ENCODE data around the gene MOSPD3.
A peak's percentile ranks its signal among the peaks of the same experiment; 100 is the strongest.
"Not testable (repeated sequence)": the region's sequence is repeated elsewhere in the genome, so short reads cannot be mapped to it uniquely, and the experiment has no call there.

The MOSPD3 gene

GRCh38 chr7:100611983-100612729, at the start of gene MOSPD3:
Gene MOSPD3 (plus strand): TSS chr7:100612540. CDS start chr7:100612792, 252 bp downstream.
- DNase-seq: peak; percentile 100

- DNase-seq: no peak
Measured at GRCh38 chr7:100563100-100563564, 49.2 kb upstream of the MOSPD3 start.

DNA sequence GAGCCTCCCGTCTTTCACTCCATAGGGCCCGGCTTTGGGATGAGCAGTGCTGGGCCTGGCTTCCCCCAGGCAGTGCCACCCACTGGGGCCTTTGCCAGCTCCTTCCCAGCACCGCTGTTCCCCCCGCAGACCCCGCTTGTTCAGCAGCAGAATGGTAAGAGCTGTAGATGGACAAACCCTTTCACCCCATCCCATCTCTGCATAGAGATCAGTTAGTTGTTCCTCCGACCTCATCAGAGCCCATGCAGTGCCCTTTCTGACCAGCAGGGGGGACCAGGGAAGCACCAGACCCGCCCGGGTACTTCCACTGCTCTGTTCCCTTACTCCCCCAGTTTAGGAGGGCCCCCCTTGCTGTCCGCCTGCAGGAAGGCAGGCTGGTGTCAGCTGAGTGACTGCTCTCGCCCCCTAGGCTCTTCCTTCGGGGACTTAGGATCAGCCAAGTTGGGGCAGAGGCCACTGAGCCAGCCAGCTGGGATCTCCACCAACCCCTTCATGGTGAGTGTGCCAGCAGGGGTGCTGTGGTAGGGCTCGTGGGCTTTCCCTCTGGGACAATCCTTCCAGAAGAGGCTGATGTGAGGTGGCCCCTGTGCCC, 48.4 kb upstream of the MOSPD3 start:
- peak; percentile 91 for DNase-seq

DNA sequence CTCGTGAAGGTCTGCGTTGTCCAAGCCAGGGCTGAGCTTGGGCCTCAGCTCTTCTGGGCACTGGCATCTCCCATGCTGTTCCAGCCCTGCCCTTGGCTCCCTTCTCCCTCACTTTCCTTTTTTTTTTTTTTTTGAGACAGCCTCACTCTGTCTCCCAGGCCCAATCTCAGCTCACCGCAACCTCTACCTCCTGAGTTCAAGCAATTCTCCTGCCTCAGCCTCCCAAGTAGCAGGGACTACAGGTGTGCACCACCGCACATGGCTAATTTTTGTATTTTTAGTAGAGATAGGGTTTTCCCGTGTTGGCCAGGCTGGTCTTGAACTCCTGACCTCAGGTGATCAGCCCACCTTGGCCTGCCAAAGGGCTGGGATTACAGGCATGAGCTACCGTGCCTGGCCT, 47.9 kb upstream of the MOSPD3 start:
- not testable (repeated sequence) for DNase-seq

GRCh38 chr7:100565133-100565571, 47.2 kb upstream of the MOSPD3 start:
- DNase-seq: no peak

GRCh38 chr7:100566018-100566531, 46.3 kb upstream of the MOSPD3 start:
- no peak for DNase-seq

DNA sequence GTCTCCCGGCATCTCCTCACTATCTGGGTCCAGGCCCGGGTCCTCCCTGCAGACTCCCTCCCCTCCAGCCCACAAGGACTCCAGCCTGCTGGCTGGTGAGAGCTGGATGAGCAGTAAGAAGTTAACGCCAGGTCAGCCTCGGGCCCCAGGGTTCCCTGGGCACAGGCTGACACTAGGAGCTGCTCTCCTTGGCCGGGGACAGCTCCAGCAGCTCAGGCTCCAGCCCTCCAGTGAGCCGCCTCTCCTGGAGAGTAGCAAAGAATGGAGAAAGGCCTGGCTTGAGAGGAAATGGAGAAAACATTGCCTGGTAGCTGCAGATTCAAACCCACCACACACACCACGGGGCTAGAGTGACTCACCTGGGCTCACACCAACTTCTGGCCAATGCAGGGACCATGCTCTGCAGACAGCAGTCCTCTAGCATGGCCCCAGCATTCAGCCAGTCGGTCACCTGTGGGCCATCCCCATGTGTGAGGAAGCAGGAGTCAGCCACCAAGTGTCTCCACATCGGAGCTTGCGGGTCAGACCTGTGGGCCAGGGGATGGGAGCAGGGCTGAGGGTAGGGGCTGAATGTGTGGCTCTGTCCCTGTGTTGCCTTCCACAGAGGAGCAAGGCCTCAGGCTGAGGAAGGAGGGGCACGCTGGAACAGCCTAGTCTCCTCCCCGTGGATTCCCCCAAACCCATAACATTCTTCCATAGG, 45.2 kb upstream of the MOSPD3 start:
- DNase-seq: no peak

GRCh38 chr7:100567751-100568175, 44.6 kb upstream of the MOSPD3 start:
- no peak for DNase-seq

GRCh38 chr7:100568176-100568895, 44.0 kb upstream of the MOSPD3 start:
- DNase-seq: peak; percentile 51

DNA sequence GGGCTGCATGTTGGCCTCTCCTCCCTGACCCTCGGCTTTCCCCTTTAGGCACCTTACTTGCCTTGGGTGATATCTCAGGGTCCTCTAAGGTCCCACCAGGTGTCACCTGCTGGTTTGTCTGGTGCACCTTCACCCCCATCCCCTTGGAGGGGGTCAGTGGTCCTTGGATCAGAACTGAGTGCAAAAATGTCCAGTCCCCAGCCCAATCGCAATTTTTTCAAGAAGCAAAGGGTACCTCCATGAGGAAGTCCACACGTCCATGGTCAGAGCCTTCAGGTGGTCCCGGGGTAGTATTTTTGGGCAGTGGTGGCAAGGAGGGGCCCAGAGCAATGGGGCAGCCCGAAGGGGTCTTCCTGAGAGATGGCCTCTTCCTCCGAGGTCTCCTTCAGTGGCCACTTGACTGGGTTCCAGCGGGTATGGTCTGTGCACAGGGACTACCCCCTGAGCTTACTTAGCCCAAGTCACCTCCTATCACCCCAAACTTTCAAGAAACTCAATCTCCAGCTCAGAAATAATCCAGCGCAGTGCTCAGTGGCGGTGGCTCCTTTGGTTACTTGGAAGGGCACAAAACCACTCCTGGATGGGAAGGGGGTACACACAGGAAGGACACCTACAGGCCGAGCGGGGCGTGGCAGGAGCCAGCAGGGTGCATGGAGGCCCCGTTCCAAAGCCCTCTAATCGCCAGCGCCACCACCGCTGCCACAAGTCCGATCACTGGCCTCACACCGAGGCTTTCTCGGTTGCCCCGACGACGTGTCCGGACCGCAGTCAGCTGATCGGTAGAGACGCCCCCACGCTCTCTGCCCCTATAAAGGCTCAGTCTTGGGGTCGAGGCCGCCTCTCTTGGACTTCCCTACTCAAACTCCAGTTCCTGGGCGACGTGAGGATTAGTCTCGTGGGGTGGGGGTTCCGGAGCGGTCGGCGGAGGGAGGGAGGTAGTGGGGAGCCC, 43.2 kb upstream of the MOSPD3 start:
- DNase-seq: peak; percentile 92

DNA sequence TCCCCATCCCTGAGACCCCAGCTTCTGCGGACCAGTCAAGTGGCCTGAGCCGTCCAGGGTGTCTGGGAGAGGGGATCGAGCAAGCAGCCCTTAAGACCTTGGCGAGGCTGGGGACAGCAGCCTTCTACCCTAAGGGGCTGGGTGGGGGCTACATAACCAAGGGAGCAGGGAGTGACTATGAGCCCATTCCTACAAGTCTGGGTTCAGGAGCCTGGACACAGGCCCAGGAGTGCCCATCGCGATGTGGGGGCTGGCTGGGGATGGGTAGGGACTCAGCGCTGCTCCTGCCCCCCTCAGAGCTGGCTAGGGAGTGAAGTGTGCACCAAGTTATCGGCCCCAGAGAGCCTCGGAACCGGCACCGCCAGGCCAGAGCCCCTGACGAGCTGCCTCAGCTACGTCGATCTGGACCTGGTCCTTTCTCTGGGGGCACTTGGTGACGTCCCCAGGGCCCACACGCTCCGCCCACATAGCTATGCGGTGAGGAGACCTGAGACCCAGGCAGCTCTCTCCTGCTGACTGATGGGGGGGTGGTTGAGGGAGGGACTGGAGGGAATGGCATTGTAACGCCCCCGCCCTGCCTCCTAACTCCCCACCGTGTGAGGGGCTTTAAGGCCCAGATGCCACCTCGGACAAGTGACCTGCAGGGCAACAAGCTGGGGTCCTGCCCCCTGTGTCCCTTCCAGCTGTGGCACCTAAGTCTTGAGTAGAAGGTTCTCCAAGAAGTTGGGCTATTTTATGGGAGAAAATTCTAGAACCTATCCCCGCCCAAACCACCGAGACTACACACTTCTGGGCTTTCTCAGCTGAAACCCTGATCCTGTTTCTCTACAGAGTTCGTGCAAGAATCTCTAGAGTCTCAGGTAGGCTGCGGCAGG, 41.1 kb upstream of the MOSPD3 start:
- DNase-seq: no peak

- DNase-seq: no peak
Measured at GRCh38 chr7:100571829-100572116, 40.6 kb upstream of the MOSPD3 start.

DNA sequence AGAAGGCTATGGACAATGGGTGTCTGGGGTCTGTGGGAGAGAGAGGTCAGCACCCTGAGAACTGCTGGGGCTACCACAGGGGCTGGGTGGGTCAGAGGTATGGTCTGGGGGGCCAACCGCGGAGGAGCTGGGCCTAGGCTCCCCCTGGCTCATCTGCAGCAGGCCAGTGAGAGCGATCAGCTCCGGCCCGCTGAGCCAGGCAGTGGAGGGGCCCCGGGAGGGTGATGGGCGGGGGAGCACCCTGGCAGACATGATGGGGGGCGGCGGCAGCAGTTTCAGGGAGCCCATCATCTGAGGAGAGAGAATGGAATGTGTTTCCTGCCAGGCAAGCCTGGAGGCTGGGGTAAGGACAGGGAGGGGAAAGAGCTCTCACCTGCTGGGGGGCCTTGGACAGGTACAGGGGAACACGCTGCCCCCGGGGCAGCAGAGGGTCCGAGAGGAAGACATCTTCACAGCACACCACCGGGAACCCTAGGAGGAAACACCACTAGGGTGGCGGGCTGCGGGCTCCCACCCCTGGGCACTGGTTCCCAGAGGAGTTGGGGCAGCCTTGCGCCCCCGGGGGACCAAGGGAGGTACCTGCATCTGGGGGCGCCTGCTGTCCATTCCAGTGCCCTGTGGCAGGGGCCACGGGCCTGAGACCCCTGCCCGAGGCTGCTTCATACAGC, 39.9 kb upstream of the MOSPD3 start:
- no peak for DNase-seq

DNA sequence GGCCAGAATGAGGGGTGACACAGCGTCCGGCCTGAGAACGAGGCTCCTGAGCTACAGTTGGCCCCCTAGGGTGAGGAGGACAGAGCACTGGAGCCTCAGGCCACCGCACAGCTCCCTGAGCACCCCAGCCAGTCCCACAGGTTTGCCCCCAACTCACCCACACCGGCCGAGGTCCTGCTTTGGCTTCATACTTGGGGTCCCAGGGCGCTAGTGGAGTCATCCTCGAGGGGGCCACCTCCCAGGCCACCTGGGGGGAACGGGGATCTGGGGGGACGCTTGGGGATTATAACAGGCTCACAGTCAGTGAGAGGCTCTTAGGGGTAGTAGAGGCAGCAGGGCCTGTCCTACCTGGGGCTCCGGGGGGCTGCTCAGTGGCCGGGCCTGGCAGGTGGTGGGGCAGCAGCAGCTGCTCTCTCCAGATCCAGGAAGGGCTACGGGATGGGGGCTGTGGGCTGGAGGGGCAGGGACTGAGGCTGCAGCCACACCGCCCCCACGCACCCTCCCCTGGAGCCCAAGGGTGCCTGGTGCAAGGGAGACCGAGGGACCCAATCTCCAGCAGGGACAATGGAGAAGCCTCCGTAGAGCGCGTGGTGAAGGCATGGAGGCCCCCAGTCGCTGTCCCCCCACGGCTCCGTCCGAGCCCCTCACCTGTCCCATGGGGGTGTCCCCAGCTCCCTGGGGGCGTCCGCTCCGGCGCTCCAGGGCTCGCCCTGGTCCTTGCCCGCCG, 39.2 kb upstream of the MOSPD3 start:
- no peak for DNase-seq

GRCh38 chr7:100573691-100574361, 38.5 kb upstream of the MOSPD3 start, which contains the start of gene SAP25:
Gene SAP25 (minus strand): TSS chr7:100573900. CDS start chr7:100573742, 158 bp downstream.
- DNase-seq: no peak

DNA sequence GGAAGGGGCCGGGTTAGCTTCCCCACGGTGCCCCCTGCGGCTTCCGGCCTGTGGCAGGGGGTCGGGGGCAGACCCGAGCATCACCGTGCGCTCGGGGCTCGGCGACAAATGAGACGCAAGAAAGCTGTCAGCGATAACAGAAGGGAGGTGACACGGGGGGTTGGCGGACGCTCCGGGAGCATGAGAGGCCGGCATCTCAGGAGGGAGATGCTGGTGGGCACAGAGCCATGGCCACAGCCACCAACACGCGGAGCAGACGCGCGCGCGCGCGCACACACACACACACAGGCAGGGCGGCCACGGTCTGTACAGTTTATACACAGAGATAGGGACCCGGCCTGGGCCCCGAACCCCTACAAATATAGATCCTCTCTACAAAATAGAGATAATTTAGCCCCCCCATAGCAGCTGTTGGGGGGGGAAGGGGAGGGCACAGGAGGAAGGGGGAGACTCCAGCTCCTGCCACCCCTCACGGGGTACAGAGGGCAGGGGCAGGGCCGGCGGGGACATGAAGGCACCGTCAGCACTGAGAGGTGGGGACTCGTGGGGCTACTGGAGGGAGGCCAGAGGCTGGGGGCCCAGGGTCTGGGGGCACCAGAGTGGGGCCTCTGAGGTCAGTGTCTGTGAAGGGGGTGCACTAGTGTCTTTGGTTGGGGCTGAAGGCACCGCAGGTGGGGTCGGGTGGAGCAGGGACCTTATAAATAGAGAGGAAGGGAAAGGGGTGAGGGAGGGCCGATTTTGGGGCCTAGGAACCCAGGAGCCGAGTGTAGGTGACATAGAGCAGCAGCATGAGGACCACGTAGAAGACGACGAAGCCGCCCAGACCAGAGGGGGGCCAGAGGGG, 37.8 kb upstream of the MOSPD3 start:
- DNase-seq: no peak

- no peak for DNase-seq
Measured at GRCh38 chr7:100575206-100575631, 37.1 kb upstream of the MOSPD3 start.

Measured in hematopoietic multipotent progenitor cell treated with erythropoietin and hydrocortisone succinate and interleukin-3 and kit ligand, for 6 days (in vitro differentiated cells).